ENCODE data around the gene GPR62. TPM values are rescaled to one million over a fixed set of nuclear protein-coding genes. Genes with fewer than 3 reads are reported as not detected.

The GPR62 gene
- total RNA-seq, 1 experiment from 2014 or later, result not detected

DNA sequence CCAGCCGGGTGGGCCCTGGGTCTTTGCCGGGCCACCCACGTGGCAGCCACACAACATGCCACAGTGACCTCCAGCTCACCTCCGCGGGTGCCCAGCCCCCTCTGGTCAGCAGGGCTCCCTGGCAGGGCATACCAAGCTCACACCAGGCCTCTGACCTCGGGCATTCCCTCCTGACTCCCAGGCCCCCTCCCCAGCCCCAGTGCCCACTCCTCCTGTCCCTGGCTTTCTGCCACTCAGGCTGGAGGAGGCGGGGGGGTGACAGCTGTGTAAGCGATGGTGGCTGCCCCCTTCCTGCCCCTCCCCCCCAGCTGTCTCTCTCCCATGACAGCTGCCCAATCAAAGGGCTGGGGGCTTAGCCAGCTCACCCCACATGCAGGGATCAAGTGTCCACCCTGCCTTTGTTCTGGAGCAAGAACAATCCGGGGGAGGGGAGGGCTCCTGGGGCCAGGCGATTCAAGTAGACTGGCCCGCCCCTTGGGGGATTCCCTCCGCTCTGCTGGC, 8.8 kb downstream of the GPR62 start:
- in situ Hi-C loops (cut with HindIII; ENCODE audit: low pct_unique_long_range_greater_than_20kb, low sequenced_read_pairs), result no loop called here
- no peak for DNase-seq (ENCODE audit: low read depth, low spot score)

DNA sequence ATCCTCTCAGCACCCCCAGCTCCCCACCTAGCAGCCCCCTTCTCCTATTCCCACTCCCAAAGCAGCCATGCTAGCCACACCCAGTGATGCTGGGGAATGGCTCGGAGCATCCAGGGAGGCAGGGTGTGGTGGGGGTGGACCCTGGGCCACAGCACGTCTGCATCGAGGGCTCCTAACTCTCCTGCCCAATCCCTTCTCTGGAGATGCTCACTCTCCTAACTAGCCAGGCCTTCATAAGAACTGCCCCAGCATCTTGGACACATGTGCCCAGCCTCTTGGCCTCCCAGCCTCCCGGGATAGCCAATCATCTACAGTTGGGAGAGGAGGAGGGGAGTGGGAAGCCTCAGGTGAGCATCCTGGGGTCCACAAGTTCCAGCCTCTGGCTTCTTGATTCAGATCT, 9.3 kb downstream of the GPR62 start:
- in situ Hi-C loops (cut with HindIII; ENCODE audit: low pct_unique_long_range_greater_than_20kb, low sequenced_read_pairs), result no loop called here

DNA sequence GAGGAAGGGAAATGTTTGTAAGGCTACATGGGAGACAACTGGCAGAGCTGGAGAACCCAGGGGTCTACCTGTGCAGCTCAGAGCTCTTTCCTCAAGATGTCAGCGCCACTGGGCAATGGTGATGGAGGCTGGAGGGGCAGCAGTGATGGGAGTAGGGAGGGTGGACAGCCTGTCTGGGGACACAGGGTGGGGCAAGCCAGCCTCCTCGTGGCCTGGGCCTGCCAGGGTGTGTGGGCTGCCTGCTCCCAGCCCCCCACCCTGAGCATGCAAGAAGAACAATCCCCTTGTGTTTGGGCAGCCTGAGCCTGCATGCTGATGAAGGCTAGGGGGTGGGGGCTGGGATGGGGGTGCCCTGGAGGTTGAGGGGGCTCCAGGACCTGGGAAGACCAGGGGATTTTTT, 10.8 kb downstream of the GPR62 start:
- no peak for DNase-seq (ENCODE audit: low read depth, low spot score)
- in situ Hi-C loops (cut with HindIII; ENCODE audit: low pct_unique_long_range_greater_than_20kb, low sequenced_read_pairs), result no loop called here

More for the DNA sequence above, 9.3 kb downstream of the GPR62 start:
- DNase-seq (ENCODE audit: low read depth, low spot score), result no peak

DNA sequence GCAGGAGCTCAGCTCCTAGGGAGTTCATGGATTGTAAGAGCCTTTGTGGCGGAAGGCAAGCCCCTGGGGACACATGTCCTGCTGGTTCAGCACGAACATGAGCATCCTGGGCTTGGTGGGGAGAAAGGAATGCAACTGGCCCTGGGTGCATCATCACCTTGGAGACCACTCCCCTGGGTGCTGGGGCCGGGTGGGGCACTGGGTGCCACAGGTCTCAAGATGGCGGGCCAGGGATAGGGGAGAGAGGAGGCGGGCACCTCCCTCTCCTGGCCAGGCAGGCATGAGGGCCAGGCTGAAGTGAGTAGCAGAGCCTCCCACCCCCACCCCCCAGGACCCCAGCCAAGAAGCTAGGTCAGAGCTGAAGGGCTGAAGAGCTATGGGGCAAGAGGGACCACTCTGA, 11.3 kb downstream of the GPR62 start:
- in situ Hi-C loops (cut with HindIII; ENCODE audit: low pct_unique_long_range_greater_than_20kb, low sequenced_read_pairs), result no loop called here
- DNase-seq (ENCODE audit: low read depth, low spot score), result no peak

DNA sequence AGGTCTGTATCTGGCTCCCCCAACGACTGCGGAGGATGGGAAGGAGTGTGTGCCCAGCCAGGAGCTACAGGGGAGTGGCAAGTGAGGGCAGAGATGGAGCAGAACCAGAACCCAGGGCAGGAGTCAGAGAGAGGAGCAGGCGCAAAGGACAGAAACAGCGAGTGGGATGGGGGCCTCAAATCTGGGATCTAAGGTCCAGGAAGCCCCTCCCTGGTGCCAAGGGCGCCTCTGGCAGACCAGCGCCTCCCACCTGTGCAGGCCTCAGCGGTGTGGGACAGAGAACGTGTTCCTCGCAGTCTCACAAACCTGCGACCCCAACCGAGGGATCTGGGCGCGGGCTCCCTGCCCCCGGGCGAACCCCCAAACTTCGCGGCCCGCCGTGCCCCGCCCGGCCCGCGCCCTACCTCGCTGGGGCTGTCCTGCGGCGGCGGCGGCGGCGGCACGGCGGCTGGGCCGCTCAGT, 11.8 kb downstream of the GPR62 start:
- DNase-seq (ENCODE audit: low read depth, low spot score), result no peak
- in situ Hi-C loops (cut with HindIII; ENCODE audit: low pct_unique_long_range_greater_than_20kb, low sequenced_read_pairs), result no loop called here

DNA sequence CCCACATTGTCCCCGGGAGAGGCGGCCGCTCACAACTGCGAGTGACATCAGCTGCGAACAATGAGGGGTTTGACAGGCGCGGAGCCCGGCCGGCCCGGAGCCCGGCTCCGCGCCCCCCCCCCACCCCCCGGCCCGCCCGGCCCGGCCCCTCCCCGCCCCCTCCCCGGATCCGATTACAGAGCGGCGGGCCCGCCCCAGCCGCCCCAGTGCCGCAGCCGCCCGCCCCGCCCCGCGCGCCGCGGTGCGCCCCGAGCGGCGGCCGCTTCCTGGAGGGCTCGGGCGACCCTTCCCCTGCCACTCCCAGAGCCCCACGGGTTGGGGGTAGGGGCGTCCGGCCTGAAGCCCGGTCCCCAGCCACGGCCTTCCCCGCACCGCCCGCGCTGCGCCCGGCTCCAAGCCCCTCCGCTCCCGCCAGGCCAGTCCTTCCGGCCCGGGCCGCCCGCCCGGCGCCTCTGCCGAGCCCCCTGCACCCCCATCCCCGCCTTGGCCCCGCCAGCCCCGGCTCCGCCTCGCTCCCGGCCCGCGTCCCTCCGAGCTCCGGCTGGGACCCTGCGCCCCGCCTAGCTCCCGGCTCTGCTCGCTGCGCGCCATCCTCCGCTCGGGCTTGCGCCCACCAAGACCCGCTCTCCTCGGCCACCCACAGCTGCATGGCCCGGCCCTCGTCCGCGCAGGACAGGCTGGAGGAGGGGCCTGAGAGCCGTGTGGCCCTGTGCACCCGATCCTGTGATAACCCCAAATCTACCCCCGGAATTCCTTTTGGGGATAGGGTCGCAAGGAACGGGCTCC, 12.4 kb downstream of the GPR62 start, which contains the start of gene PCBP4:
TSS of gene PCBP4 (minus strand) at position 71 of the 786 bp plus-strand sequence. CDS start 6,214 bp downstream, outside the sequence.
- DNase-seq (ENCODE audit: low read depth, low spot score), result peak; percentile 39
- in situ Hi-C loops (cut with HindIII; ENCODE audit: low pct_unique_long_range_greater_than_20kb, low sequenced_read_pairs), result no loop called here

DNA sequence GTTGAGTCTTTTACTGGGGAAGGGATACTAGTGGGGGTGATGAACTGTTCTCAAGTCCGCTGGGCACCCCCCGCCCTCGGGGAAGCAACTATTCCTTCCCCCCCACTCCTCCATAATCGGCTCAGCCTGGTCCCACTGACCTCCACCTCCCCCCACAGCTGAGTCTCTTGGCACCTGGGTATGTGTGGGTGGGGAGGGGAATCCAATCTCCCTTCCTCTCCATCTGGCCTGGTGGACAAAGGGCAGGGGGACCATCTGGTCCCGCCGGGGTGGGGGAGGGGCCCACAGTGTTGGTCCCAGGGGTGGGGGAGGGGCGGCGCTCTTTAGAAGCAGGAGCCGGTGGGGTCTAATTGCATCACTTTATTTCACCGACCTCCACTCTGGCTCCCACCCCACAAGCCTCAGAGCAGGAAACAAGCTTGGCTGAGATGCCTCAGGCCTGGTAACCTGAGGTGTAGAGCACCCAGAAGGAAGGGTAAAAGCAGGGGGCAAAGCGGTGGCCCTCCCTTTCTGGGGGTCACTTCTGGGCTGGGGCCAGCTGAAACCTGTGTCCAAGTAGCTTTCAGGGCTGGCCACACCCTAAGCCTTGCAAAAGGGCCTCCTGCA, 13.1 kb downstream of the GPR62 start:
- in situ Hi-C loops (cut with HindIII; ENCODE audit: low pct_unique_long_range_greater_than_20kb, low sequenced_read_pairs), result no loop called here
- no peak for DNase-seq (ENCODE audit: low read depth, low spot score)

DNA sequence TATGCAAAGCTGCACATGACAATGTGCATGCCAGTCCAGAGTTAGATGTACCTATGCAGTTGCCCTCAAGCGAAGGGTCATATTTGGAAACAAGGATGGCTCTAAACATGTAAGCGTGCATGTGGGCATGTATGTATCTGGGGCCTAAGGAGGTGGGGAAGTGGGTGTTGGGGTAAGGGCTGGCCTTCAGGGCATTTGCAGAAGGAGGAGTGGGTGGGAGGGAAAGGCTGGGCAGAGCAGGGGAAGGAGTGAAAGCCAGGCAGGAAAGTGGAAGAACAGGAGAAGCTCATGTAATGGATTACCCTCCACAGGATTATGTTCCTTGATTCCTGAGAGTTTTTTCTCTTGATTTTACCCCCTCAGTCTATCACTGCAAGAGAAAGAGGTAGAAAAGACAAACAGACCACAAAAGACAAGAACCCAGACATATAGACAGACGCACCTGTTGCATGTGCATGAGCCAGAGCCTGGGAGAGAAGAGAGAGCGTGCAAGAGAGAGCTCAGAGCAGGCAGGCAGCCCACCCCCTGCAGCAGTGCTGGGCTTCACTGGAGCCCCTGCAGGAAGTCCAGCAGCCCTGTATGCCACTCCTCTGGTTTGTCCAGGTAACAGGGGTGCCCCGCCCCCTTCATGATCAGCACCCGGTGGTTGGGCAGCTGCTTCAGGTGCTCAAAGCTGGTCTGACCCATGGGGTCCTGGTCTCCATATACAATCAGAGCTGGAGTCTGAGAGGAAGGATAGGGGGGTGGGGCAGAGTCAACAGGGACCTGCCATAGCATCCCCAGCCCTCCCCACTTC, 13.9 kb downstream of the GPR62 start:
- in situ Hi-C loops (cut with HindIII; ENCODE audit: low pct_unique_long_range_greater_than_20kb, low sequenced_read_pairs), result no loop called here
- no peak for DNase-seq (ENCODE audit: low read depth, low spot score)

DNA sequence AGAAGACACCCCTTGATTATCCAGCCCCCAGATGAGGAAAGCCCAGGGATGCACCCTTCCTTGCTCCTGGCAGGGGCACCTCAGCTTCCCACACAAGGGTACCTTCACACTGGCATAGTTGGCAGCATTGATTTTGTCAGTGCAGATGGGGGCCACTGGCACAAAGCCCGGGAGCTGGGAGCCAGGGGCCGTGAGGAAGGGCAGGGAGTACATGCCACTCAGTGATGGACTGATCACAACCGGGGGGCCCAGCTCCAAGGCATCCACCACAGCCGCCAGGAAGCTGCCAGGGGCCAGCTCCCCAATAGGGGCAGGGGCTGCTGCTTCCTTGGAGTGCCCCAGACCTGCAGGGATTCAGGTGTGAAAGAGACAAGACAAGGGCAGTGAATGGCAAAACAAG, 14.7 kb downstream of the GPR62 start:
- in situ Hi-C loops (cut with HindIII; ENCODE audit: low pct_unique_long_range_greater_than_20kb, low sequenced_read_pairs), result no loop called here
- DNase-seq (ENCODE audit: low read depth, low spot score), result no peak

DNA sequence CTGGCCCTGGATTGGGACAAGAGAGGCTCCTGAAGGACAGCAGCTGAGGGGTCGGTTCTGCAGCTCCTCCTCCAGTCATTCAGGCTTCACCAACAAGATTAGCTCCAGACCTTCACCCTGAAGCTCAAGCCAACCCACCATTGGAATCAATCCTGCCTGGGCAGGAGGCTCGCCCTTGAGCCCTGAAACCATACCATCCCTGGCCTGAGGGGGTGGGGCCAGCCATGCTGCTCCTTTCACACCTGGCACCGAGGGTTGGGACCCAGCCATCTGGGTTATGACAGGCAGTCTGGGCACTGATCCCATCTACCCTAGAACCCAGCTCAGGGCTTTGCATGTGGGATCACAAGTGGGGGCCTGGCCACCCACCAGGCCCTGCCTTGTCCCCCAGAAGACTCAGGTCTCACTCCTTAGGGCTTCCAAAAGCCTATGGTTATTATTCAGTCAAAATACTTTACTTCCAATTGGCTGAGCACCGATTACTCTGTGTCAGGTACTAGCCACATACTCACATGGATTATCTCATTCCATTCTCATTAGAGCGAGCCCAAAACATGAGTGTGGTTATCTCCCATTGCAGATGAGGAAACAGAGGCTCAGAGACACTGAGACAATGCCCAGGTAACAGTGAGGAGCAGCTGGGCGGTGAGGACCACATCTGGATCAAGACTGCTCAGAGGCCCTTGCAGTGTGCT, 15.6 kb downstream of the GPR62 start:
- in situ Hi-C loops (cut with HindIII; ENCODE audit: low pct_unique_long_range_greater_than_20kb, low sequenced_read_pairs), result no loop called here
- DNase-seq (ENCODE audit: low read depth, low spot score), result no peak

DNA sequence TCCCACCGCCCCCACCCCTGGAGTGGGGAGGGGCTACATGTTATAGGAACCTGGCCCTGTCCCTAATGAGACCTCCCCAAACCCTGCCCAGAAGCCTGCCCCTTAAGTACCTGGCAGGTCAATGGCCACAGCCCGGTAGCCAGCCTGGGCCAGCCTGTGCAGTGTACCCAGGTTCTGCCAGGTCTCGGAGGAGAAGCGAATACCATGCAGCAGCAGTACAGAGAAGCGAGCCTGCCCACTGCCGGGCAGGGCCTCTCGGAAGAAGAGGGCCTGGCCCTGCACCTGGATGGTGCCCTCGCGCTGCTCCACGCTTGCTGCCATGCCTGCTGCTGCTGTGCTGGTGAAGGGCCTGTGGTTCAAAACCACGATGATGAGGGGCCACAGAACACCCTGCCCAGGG, 16.2 kb downstream of the GPR62 start:
- in situ Hi-C loops (cut with HindIII; ENCODE audit: low pct_unique_long_range_greater_than_20kb, low sequenced_read_pairs), result no loop called here
- no peak for DNase-seq (ENCODE audit: low read depth, low spot score)

DNA sequence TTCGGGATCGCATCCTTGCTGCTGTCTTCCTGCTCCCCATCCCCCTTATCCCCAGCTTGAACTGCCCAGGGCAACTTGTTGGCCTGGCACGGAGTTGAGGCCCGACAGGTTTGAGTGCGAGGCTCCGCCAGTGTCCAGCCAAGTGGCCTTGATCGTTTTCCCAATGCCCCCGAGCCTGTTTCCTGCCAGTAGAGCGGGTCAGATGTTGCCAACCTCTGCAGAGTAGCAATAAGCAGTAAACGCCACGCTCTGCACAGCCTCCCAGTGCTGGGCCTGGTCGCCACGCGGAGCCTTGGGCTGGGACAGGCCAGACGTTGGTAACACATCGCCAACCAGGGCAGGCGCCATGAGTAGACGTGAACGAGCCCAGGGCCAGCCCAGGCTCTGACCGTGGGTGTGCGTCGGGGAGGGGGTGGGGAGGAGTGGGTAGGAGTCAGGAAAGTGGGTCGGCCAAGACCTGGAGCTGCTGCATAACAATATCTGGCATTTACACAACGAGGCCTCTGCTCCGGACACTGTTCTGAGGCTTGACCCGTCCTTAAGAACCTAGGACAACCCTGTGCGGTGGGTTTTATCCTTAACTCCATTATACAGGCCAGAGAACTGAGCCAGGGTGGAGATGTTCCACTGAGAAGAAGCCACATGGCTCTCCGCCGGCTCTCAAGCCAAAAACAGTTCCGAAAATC, 19.2 kb downstream of the GPR62 start:
- in situ Hi-C loops (cut with HindIII; ENCODE audit: low pct_unique_long_range_greater_than_20kb, low sequenced_read_pairs), result no loop called here
- no peak for DNase-seq (ENCODE audit: low read depth, low spot score)

DNA sequence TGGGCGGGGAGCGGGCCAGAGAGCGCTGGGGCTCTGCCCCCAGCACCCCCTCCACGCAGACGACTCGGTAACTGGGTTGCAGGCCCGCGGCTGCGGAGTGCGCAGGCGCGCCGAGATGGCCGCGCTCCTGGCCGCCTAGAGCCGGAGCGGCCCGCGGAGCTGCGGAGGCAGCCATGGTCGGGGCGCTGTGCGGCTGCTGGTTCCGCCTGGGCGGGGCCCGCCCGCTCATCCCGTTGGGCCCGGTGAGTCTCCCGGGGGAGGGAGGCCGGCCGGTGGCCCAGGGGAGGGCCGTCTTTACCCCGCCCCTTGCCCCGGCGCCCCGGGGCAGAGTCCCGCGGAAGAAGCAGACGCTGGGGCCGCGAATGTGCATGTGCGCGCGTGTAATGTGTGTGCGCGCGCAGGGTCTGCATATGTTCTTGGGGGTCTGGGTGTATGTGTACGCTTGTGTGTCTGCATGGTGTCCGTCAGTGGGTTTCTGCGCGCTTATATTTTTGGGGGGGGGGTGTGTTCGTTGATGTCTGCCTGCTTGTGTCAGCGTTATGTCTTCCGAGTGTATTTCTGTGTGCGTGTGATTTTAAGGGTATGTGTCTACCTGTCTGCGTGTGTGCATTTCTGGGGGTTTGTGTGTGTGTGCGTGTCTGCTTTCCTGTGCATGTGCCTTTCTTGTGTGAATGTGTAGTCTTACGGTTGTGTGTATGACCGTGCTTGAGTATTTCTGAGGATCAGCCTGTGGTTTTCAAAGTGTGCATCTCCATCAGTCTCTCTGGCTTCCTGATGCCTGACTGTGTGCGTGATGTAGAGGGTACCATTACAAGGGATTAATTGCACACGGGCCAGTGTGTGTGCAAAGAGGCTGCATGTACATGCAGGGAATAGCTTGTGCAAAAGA, 20.0 kb downstream of the GPR62 start, which contains the start of gene ABHD14A:
TSS of gene ABHD14A (plus strand) at position 102 of the 889 bp plus-strand sequence. CDS start at position 174, 72 bp downstream.
- in situ Hi-C loops (cut with HindIII; ENCODE audit: low pct_unique_long_range_greater_than_20kb, low sequenced_read_pairs), result no loop called here
- DNase-seq (ENCODE audit: low read depth, low spot score), result peak; percentile 54

DNA sequence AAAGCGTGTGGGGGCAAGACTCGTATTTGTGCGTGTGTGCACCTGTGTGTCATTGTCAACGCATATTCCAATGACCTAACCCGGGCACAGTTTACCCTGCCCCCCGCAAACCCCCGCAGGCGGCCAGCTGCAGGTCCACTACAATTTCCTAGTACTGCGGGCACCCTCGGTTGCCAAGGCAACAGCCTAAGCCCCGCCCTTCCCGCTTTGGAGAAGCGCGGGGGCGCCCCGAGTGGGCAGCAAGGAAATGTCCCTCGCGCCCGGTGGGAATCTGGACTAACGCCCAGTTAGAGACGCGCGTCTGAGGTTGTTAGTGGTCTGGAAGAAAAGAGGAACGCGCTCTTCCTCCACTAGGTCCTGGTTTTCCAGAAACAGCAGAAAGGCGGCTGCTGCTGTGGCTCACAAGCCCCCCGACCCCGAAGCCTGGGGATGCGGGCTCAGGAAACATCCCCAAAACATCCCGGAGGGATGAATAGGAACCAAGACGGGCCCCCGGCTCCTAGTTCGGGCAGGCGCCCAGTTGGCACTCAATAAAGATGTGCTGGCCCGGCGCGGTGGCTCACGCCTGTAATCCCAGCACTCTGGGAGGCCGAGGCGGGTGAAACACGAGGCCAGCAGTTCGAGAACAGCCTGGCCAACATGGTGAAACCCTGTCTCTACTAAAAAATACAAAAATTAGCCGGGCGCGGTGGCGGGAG, 20.8 kb downstream of the GPR62 start:
- in situ Hi-C loops (cut with HindIII; ENCODE audit: low pct_unique_long_range_greater_than_20kb, low sequenced_read_pairs), result no loop called here

DNA sequence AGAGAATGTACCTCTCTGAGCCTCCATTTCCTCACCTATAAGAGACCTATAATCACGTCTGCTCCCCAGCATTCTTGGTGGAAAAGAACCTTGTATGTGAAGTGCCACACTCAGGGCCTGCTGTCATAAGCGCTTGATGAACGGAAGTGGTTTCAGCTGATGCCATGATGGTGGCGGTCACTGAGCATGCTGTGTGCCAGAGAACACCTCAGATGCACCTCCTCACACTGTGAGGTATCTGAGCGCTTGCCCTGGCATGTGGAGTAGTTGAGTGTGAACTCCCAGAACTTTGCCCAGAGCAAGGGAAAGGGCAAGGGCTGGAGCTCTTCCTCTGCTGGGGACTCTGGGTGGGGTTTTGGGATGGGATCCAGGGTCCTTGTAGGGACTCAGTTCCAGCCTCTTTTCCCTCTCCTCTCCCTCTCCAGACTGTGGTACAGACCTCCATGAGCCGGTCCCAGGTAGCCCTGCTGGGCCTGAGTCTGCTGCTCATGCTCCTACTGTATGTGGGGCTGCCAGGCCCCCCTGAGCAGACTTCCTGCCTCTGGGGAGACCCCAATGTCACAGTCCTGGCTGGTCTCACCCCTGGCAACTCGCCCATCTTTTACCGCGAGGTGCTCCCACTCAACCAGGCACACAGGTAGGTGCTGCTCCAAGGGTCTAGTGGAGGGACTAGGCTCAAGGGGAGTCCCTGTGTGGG, 22.4 kb downstream of the GPR62 start:
- in situ Hi-C loops (cut with HindIII; ENCODE audit: low pct_unique_long_range_greater_than_20kb, low sequenced_read_pairs), result no loop called here
- no peak for DNase-seq (ENCODE audit: low read depth, low spot score)

More for the DNA sequence above, 20.8 kb downstream of the GPR62 start:
- no peak for DNase-seq (ENCODE audit: low read depth, low spot score)
